ENCODE data around the gene ZNF582.

- TF ChIP-seq POLR2A (IDR thresholded peaks at IDR 0.05) (no peak), CTCF (IDR thresholded peaks at IDR 0.05) (no peak), EP300 (IDR thresholded peaks at IDR 0.05) (no peak)
These were observed 16.0 kb downstream of the ZNF582 start for GRCh38 chr19:56377105-56377924.
